A673 (cell line): ENCODE measurements around the gene WFDC10B. TPM values are rescaled to one million over a fixed set of nuclear protein-coding genes. Genes with fewer than 3 reads are reported as not detected.

Source experiments
- BruUV-seq: library from RNA; stranded (reverse); fragments of 400-500 nt; replicated peaks from 2 replicates; lab custom pipeline; 2021; lab: Mats Ljungman, UMichigan
- CTCF ChIA-PET: fragments of 300-600 bp; sonication (Branson Sonifier 250); formaldehyde crosslinking; loops from one replicate; lab custom pipeline; 2022; ENCODE audit warnings: antibody characterized with exemption; lab: Charles Lee
- POLR2A ChIA-PET: fragments of 300-600 bp; sonication (Branson Sonifier 250); formaldehyde crosslinking; loops from one replicate; lab custom pipeline; 2022; ENCODE audit warnings: antibody characterized with exemption; ENCODE audit not compliant: low non-redundant PET; lab: Charles Lee
- DNase-seq: peaks from one replicate; pipeline ENCODE4 v3.0.0-alpha.2; 2015; ENCODE audit warnings: low spot score
- H3K27ac ChIP-seq: fragments of 200-600 bp; sonication (generic); 2 replicates; pipeline ENCODE4 v1.5.1; 2016; ENCODE audit warnings: mixed run types, low read depth, mild to moderate bottlenecking, mixed read lengths, antibody characterized with exemption, low read length; ENCODE audit not compliant: poor library complexity, severe bottlenecking
- H3K27me3 ChIP-seq: fragments of 200-600 bp; sonication (generic); replicated peaks from 2 replicates; pipeline ENCODE4 v1.6.1; 2017; ENCODE audit warnings: mixed run types, low read depth, mild to moderate bottlenecking, mixed read lengths, antibody characterized with exemption, low read length; ENCODE audit not compliant: insufficient read depth, poor library complexity
- H3K36me3 ChIP-seq: fragments of 200-600 bp; sonication (generic); 2 replicates; pipeline ENCODE4 v1.6.1; 2016; ENCODE audit warnings: mixed run types, mild to moderate bottlenecking, mixed read lengths, antibody characterized with exemption, low read length; ENCODE audit not compliant: insufficient read depth, poor library complexity, severe bottlenecking
- H3K4me1 ChIP-seq: fragments of 200-600 bp; sonication (generic); 2 replicates; pipeline ENCODE4 v1.6.1; 2017; ENCODE audit warnings: mixed run types, mild to moderate bottlenecking, mixed read lengths, antibody characterized with exemption, low read length; ENCODE audit not compliant: insufficient read depth, poor library complexity, severe bottlenecking
- H3K4me3 ChIP-seq: fragments of 200-600 bp; sonication (generic); 2 replicates; pipeline ENCODE4 v1.5.1; 2016; ENCODE audit warnings: low read depth, mixed run types, mild to moderate bottlenecking, mixed read lengths, low read length; ENCODE audit not compliant: poor library complexity, severe bottlenecking
- H3K9me3 ChIP-seq: fragments of 200-600 bp; sonication (generic); 2 replicates; pipeline ENCODE4 v1.6.1; 2016; ENCODE audit warnings: mixed run types, low read depth, mild to moderate bottlenecking, mixed read lengths, antibody characterized with exemption, low read length; ENCODE audit not compliant: poor library complexity, severe bottlenecking
- EZH2 ChIP-seq: fragments of 200-600 bp; sonication (generic); IDR thresholded peaks from 2 replicates; pipeline ENCODE4 v1.6.1; 2017; ENCODE audit warnings: borderline replicate concordance, low read depth, mild to moderate bottlenecking, mixed read lengths, antibody characterized with exemption, low read length; ENCODE audit not compliant: poor library complexity, severe bottlenecking
- intact Hi-C: fragments of 100-400 bp; cut with micrococcal nuclease; formaldehyde crosslinking; loops from one replicate; pipeline ENCODE4 v1.10.0; 2022; ENCODE audit not compliant: unreplicated experiment
- microRNA-seq: library from miRNA; unstranded; fragments of <30 nt; microRNA quantifications from one replicate; pipeline ENCODE4 v1.2.0, GENCODE V29; 2021
- total RNA-seq: library from RNA; stranded (reverse); gene quantifications from 2 replicates; pipeline ENCODE4 v1.2.3, GENCODE V29; 2021
- TF ChIP-seq, protein P1 (sequence below): fragments of 300-800, 200-600 bp; sonication (generic); conservative IDR thresholded peaks from 2 replicates; pipeline ENCODE4 v1.5.1; 2017; ENCODE audit warnings: low read depth, mild to moderate bottlenecking, antibody characterized with exemption, low read length, moderate library complexity, mixed read lengths

WFDC10B gene
- total RNA-seq, 1 experiment from 2014 or later = not detected

DNA sequence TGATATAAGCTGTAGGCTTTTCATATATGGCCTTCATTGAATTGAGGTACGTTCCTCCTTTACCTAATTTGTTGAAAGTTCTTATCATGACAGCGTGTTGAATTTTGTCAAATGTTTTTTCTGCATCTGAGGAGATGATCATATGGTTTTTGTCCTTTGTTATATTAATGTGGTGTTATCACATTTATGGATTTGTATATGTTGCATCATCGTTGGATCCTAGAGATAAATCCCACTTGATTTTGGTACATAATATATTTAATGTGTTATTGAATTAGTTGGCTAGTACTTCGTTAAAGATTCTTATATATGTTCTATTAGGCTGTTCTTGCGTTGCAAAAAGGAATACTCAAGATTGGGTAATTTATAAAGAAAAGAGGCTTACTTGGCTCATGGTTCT is 65.1 kb downstream of the WFDC10B start:
- no peak for DNase-seq
- intact Hi-C loops = no loop called here
- POLR2A ChIA-PET = no interaction called here

DNA sequence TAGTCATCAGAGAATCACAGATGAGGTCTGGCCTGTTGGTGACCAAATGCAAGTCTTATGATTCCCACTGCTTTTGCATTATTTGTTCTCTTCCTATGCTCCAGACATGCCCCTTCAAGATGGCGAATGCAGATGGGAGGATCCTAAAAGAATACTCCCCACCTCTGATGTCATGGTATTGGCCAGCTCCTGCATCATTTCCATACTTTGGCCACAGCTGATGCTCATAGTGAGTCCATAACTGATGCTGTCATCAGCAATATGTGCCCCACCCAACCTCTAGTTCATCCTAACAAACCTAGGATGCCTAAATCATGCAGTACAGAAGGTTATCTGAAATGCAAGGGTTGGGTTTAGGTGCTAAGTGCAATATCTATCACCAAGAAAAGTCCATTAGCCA is 68.3 kb downstream of the WFDC10B start:
- H3K27ac ChIP-seq = no peak overlapping the region
- H3K9me3 ChIP-seq = no peaks in the 10 kb centered on the region
- DNase-seq = no peak
- BruUV-seq = no TSS peak
- peaks cover 17% of the 10 kb centered on the region for H3K27me3 ChIP-seq
- ChIA-PET CTCF (no interaction called here), POLR2A (no interaction called here)
- no peaks in the 10 kb centered on the region for H3K4me1 ChIP-seq
- intact Hi-C loops = no loop called here
- no peak overlapping the region for H3K4me3 ChIP-seq
- no peaks in the 10 kb centered on the region for H3K36me3 ChIP-seq
- no peak for TF ChIP-seq EZH2
- TF ChIP-seq, protein P1, sequence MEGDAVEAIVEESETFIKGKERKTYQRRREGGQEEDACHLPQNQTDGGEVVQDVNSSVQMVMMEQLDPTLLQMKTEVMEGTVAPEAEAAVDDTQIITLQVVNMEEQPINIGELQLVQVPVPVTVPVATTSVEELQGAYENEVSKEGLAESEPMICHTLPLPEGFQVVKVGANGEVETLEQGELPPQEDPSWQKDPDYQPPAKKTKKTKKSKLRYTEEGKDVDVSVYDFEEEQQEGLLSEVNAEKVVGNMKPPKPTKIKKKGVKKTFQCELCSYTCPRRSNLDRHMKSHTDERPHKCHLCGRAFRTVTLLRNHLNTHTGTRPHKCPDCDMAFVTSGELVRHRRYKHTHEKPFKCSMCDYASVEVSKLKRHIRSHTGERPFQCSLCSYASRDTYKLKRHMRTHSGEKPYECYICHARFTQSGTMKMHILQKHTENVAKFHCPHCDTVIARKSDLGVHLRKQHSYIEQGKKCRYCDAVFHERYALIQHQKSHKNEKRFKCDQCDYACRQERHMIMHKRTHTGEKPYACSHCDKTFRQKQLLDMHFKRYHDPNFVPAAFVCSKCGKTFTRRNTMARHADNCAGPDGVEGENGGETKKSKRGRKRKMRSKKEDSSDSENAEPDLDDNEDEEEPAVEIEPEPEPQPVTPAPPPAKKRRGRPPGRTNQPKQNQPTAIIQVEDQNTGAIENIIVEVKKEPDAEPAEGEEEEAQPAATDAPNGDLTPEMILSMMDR = no peak

More for the DNA sequence above, 65.1 kb downstream of the WFDC10B start:
- H3K9me3 ChIP-seq = no peaks in the 10 kb centered on the region
- H3K27ac ChIP-seq = no peak overlapping the region
- peaks cover 8% of the 10 kb centered on the region for H3K27me3 ChIP-seq
- BruUV-seq = no TSS peak
- no peaks in the 10 kb centered on the region for H3K36me3 ChIP-seq
- no peak overlapping the region for H3K4me3 ChIP-seq
- TF ChIP-seq, protein P1 = no peak
- TF ChIP-seq EZH2 = no peak
- H3K4me1 ChIP-seq = no peaks in the 10 kb centered on the region
- CTCF ChIA-PET = no interaction called here

Small RNA genes lying within 50 kb of the gene (microRNA-seq; reads per million reads assigned to microRNA genes)
- gene MIR3617 = not detected

Other genes starting within 250 kb of the WFDC10B start
- gene WFDC2, start 235.3 kb downstream of the WFDC10B start, total RNA-seq = not detected in 2 replicates
- not detected in 2 replicates for gene SPINT3, start 189.4 kb downstream of the WFDC10B start, total RNA-seq
- gene WFDC6, start 165.5 kb downstream of the WFDC10B start, total RNA-seq = not detected in 2 replicates
- not detected in 2 replicates for gene EPPIN, start 157.6 kb downstream of the WFDC10B start, total RNA-seq
- gene WFDC8, start 125.7 kb downstream of the WFDC10B start, total RNA-seq = not detected in 2 replicates
- gene WFDC10A, start 75.3 kb downstream of the WFDC10B start, total RNA-seq = not detected in 2 replicates
- not detected in 2 replicates for gene WFDC9, start 73.7 kb downstream of the WFDC10B start, total RNA-seq
- gene WFDC11, start 34.8 kb downstream of the WFDC10B start, total RNA-seq = not detected in 2 replicates
- not detected in 2 replicates for gene WFDC13, start 3.0 kb downstream of the WFDC10B start, total RNA-seq
- gene SPINT4, start 17.3 kb upstream of the WFDC10B start, total RNA-seq = not detected in 2 replicates
- gene WFDC3, start 86.9 kb upstream of the WFDC10B start, total RNA-seq = 0.63 TPM in 1 of 2 replicates, not detected in the other
- 44.6 and 45.9 TPM in 2 replicates for gene DNTTIP1, start 86.9 kb upstream of the WFDC10B start, total RNA-seq
- 241 and 249 TPM in 2 replicates for gene UBE2C, start 107.6 kb upstream of the WFDC10B start, total RNA-seq
- gene TNNC2, start 122.3 kb upstream of the WFDC10B start, total RNA-seq = not detected in 2 replicates
- 3.1 and 7.3 TPM in 2 replicates for gene SNX21, start 128.8 kb upstream of the WFDC10B start, total RNA-seq
- gene ACOT8, start 152.4 kb upstream of the WFDC10B start, total RNA-seq = 16.9 and 19.8 TPM in 2 replicates
- gene ZSWIM3, start 152.6 kb upstream of the WFDC10B start, total RNA-seq = 2.6 TPM in 2 replicates
- 13.2 and 14.3 TPM in 2 replicates for gene ZSWIM1, start 176.2 kb upstream of the WFDC10B start, total RNA-seq
- gene SPATA25, start 182.6 kb upstream of the WFDC10B start, total RNA-seq = 1.9 and 2.0 TPM in 2 replicates
- 3.2 and 3.3 TPM in 2 replicates for gene NEURL2, start 186.2 kb upstream of the WFDC10B start, total RNA-seq
- 76.7 and 83.5 TPM in 2 replicates for gene CTSA, start 186.3 kb upstream of the WFDC10B start, total RNA-seq
- gene PLTP, start 207.1 kb upstream of the WFDC10B start, total RNA-seq = 58.3 and 62.8 TPM in 2 replicates
- 47.5 and 55.8 TPM in 2 replicates for gene PCIF1, start 229.7 kb upstream of the WFDC10B start, total RNA-seq